Suppressor macrophage treated with lipopolysaccharide for 4 hours (primary cell): Measurements from ENCODE around the gene COMTD1.

Experiments
- DNase-seq: peaks from one replicate; pipeline ENCODE4 v3.0.0-alpha.2; 2020

COMTD1 gene

GRCh38 chr10:75235375-75236177 is at the start of gene COMTD1:
Gene COMTD1 (minus strand): TSS chr10:75235957. CDS start chr10:75235928, 29 bp downstream.
- DNase-seq: peak; percentile 92

GRCh38 chr10:75283671-75284470 is 48.1 kb upstream of the COMTD1 start:
- DNase-seq: no peak

GRCh38 chr10:75283078-75283670 is 47.4 kb upstream of the COMTD1 start:
- DNase-seq: no peak

GRCh38 chr10:75281974-75282373 is 46.2 kb upstream of the COMTD1 start:
- no peak for DNase-seq

GRCh38 chr10:75280236-75280635 is 44.5 kb upstream of the COMTD1 start:
- DNase-seq: no peak

- DNase-seq: no peak
Observed at GRCh38 chr10:75276069-75276872, 40.5 kb upstream of the COMTD1 start.

- no peak for DNase-seq
Observed at GRCh38 chr10:75272896-75273295, 37.1 kb upstream of the COMTD1 start.

- DNase-seq: no peak
Observed at GRCh38 chr10:75272094-75272493, 36.3 kb upstream of the COMTD1 start.

GRCh38 chr10:75269605-75270004 is 33.8 kb upstream of the COMTD1 start:
- no peak for DNase-seq

- no peak for DNase-seq
Observed at GRCh38 chr10:75266945-75267344, 31.2 kb upstream of the COMTD1 start.

GRCh38 chr10:75265856-75266255 is 30.1 kb upstream of the COMTD1 start:
- no peak for DNase-seq

GRCh38 chr10:75263806-75264205 is 28.0 kb upstream of the COMTD1 start:
- DNase-seq: no peak

- no peak for DNase-seq
Observed at GRCh38 chr10:75261813-75262705, 26.3 kb upstream of the COMTD1 start.

GRCh38 chr10:75260990-75261389 is 25.2 kb upstream of the COMTD1 start:
- no peak for DNase-seq

- no peak for DNase-seq
Observed at GRCh38 chr10:75254739-75255138, 19.0 kb upstream of the COMTD1 start.

- no peak for DNase-seq
Observed at GRCh38 chr10:75253281-75254220, 17.8 kb upstream of the COMTD1 start.

- DNase-seq: no peak
Observed at GRCh38 chr10:75250934-75251333, 15.2 kb upstream of the COMTD1 start.

- no peak for DNase-seq
Observed at GRCh38 chr10:75247797-75248196, 12.0 kb upstream of the COMTD1 start.

- no peak for DNase-seq
Observed at GRCh38 chr10:75246506-75246905, 10.7 kb upstream of the COMTD1 start.
